Liver (tissue), 3 donors: ENCODE data around the gene ALOX15.

Source experiments
- GABPA ChIP-seq, 2 donors: IDR thresholded peaks in 1 of 2; conservative IDR thresholded peaks in 1 of 2; 2 replicates each; pipeline ENCODE4 v1.6.1; 2016; ENCODE audit warnings: antibody characterized with exemption in 2 of 2, mild to moderate bottlenecking in 1 of 2, moderate library complexity in 1 of 2
- TAF1 ChIP-seq: conservative IDR thresholded peaks from 2 replicates; pipeline ENCODE4 v1.6.1; 2016; ENCODE audit warnings: antibody characterized with exemption, mild to moderate bottlenecking
- YY1 ChIP-seq: IDR thresholded peaks from 2 replicates; pipeline ENCODE4 v1.6.1; 2016; ENCODE audit warnings: antibody characterized with exemption, mild to moderate bottlenecking
- TF ChIP-seq, protein P1 (sequence below): fragments of 150-350 bp; IDR thresholded peaks from 2 replicates; pipeline ENCODE4 v1.5.1; 2017; ENCODE audit warnings: improper control_type of control experiment, low read depth, low read length; ENCODE audit not compliant: missing input control
- donor health status: healthy.
- donor health status: healthy.

DNA sequence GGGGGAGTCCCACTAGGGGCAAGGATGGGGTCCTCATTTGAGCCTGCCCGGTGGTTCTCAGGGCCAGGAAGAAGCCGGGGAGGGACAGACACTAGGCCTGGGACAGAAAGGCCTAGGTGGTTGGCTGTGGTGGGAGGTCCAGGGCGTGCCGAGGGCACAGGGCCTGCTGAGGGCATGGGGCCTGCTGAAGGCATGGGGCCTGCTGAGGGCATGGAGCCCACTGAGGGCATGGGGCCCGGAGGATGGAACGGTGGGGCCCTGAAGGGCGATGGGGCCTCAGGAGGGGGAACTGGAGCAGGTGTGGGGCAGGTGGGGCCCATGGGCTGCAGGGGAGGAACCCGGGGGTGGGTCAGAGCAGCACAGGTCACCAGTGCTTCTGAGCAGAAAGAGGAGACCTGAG lies 31.3 kb upstream of the ALOX15 start:
- TF ChIP-seq TAF1 (no peak), YY1 (no peak), GABPA (IDR thresholded peaks at IDR 0.05 in 1 of 2, conservative IDR thresholded peaks at IDR 0.05 in 1 of 2) (no peak)
- TF ChIP-seq, protein P1, sequence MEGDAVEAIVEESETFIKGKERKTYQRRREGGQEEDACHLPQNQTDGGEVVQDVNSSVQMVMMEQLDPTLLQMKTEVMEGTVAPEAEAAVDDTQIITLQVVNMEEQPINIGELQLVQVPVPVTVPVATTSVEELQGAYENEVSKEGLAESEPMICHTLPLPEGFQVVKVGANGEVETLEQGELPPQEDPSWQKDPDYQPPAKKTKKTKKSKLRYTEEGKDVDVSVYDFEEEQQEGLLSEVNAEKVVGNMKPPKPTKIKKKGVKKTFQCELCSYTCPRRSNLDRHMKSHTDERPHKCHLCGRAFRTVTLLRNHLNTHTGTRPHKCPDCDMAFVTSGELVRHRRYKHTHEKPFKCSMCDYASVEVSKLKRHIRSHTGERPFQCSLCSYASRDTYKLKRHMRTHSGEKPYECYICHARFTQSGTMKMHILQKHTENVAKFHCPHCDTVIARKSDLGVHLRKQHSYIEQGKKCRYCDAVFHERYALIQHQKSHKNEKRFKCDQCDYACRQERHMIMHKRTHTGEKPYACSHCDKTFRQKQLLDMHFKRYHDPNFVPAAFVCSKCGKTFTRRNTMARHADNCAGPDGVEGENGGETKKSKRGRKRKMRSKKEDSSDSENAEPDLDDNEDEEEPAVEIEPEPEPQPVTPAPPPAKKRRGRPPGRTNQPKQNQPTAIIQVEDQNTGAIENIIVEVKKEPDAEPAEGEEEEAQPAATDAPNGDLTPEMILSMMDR = no peak
